ENCODE results near the gene FHDC1. TPM values are rescaled to one million over a fixed set of nuclear protein-coding genes. Genes with fewer than 3 reads are reported as not detected.

Gene FHDC1
- total and polyA plus RNA-seq, 10 of the 15 experiments (the other 5 are each of a cell fraction or from before 2014, with no cell fraction given): 0.04 to 0.12 (median 0.06) TPM; not detected in 3

DNA sequence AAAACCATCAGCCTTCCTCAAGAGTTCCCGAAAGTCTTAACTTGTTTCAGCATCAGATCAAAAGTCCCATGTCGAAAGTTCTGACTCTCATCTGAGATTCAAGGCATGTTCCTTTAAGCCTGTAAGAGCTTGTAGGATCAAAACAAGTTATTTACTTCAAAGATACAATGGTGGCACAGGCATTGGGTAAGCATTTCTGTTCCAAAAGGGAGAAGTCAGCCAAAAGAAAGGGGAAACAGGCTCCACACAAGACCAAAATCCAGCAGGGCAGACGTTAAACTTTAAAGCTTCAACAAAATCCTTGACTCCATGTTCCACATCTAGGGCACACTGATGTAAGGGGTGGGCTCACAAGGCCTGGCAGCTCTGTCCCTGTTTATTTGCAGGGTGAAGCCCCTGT, 91.7 kb downstream of the FHDC1 start:
- no peak for DNase-seq (ENCODE audit: low read depth, low spot score)
- in situ Hi-C loops (cut with MboI) (no loop called here), intact Hi-C loops (cut with micrococcal nuclease; ENCODE audit: unreplicated experiment) (no loop called here)
- TF ChIP-seq SIN3A (IDR thresholded peaks at IDR 0.05; ENCODE audit: low read depth, low read length) (no peak), RBBP5 (conservative IDR thresholded peaks at IDR 0.05) (no peak), IRF4 (IDR thresholded peaks at IDR 0.05; ENCODE audit: low read depth, low read length) (no peak), TBL1XR1 (IDR thresholded peaks at IDR 0.05; ENCODE audit: low read depth, low read length) (no peak), CEBPB (IDR thresholded peaks at IDR 0.05; ENCODE audit: borderline replicate concordance in 1 of 2, low read depth in 2 of 2, low read length in 2 of 2) (no peak), RFX5 (IDR thresholded peaks at IDR 0.05; ENCODE audit: low read depth, low read length) (no peak)
- Histone ChIP-seq H3K27ac (ENCODE audit: control insufficient read depth, insufficient read depth) (no peak overlapping the region), H3K9me3 (replicated peaks; ENCODE audit: control insufficient read depth, insufficient read depth, low read length) (no peaks in the 10 kb centered on the region; the same call in 1 of the 3 replicates), H3K4me3 (no peak overlapping the region), H3K4me2 (ENCODE audit: control insufficient read depth, insufficient read depth) (no peak overlapping the region), H3K27me3 (replicated peaks in 1 of 2; ENCODE audit: control insufficient read depth in 2 of 2, insufficient read depth in 2 of 2, low read length in 1 of 2) (no peaks in the 10 kb centered on the region), H3K36me3 (ENCODE audit: control insufficient read depth in 2 of 2, insufficient read depth in 2 of 2, low read length in 1 of 2) (no peaks in the 10 kb centered on the region), H3K4me1 (ENCODE audit: control insufficient read depth, insufficient read depth, low read length) (0 out of 2 replicates have a peak, but pooled peaks cover 5% of the 10 kb centered on the region), H2AFZ (ENCODE audit: control insufficient read depth, low read depth, low read length) (no peak overlapping the region), H4K20me1 (ENCODE audit: control insufficient read depth, insufficient read depth) (no peaks in the 10 kb centered on the region), H3K79me2 (ENCODE audit: control insufficient read depth, insufficient read depth, low read length) (no peaks in the 10 kb centered on the region), H3K9ac (ENCODE audit: control insufficient read depth, insufficient read depth, low read length) (no peak overlapping the region)
- ATAC-seq: no peak
- 30% methylated on average over 3 of the region's 3 CpGs for WGBS (ENCODE audit: insufficient coverage, insufficient replicate concordance, low lambda C conversion rate, missing lambda C conversion rate)
- ChIA-PET POLR2A (no interaction called here), RAD21 (ENCODE audit: unreplicated experiment) (no interaction called here), SMC1A (ENCODE audit: uncharacterized antibody, unreplicated experiment) (no interaction called here), CTCF (no interaction called here)
- FAIRE-seq: no peak
- no TSS peak for BruUV-seq (replicated peaks)

DNA sequence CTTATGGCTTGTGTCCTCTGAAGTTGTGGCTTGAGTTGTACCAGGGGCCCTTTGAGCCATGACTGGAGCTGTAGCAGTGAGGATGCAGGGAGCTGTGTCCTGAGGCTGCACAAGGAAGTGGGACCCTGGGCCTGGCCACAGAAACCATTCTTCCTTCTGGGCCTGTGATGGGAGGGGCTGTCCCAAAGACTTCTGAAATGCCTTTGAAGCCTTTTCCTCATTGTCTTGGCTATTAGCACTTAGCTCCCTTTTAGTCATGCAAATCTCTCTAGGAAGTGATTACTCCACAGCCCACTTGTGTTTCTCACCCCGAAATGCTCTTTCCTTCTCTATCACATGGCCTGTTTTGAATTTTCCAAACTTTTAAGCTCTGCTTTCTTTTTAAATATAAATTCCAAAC, 92.4 kb downstream of the FHDC1 start:
- no peak overlapping the region for H2AFZ ChIP-seq (ENCODE audit: control insufficient read depth, low read depth, low read length)
- H3K9me3 ChIP-seq (replicated peaks; ENCODE audit: control insufficient read depth, insufficient read depth, low read length): no peaks in the 10 kb centered on the region; the same call in 1 of the 3 replicates
- no peak overlapping the region for H3K9ac ChIP-seq (ENCODE audit: control insufficient read depth, insufficient read depth, low read length)
- RAD21 ChIA-PET (ENCODE audit: unreplicated experiment): no interaction called here
- H3K4me3 ChIP-seq: no peak overlapping the region
- POLR2A ChIA-PET: no interaction called here
- H4K20me1 ChIP-seq (ENCODE audit: control insufficient read depth, insufficient read depth): no peaks in the 10 kb centered on the region
- no TSS peak for BruUV-seq (replicated peaks)
- H3K36me3 ChIP-seq (ENCODE audit: control insufficient read depth in 2 of 2, insufficient read depth in 2 of 2, low read length in 1 of 2): no peaks in the 10 kb centered on the region
- CTCF ChIA-PET: no interaction called here
- no peaks in the 10 kb centered on the region for H3K79me2 ChIP-seq (ENCODE audit: control insufficient read depth, insufficient read depth, low read length)
- no peak for FAIRE-seq
- WGBS (ENCODE audit: insufficient coverage, insufficient replicate concordance, low lambda C conversion rate, missing lambda C conversion rate): 7% methylated on average over 1 of the region's 1 CpG
- no peak for DNase-seq (ENCODE audit: low read depth, low spot score)
- in situ Hi-C loops (cut with MboI): no loop called here
- intact Hi-C loops (cut with micrococcal nuclease; ENCODE audit: unreplicated experiment): no loop called here
- no peak overlapping the region for H3K4me2 ChIP-seq (ENCODE audit: control insufficient read depth, insufficient read depth)
- H3K27me3 ChIP-seq (replicated peaks in 1 of 2; ENCODE audit: control insufficient read depth in 2 of 2, insufficient read depth in 2 of 2, low read length in 1 of 2): no peaks in the 10 kb centered on the region
- no peak overlapping the region for H3K27ac ChIP-seq (ENCODE audit: control insufficient read depth, insufficient read depth)
- no peak for ATAC-seq
- TF ChIP-seq MYC (IDR thresholded peaks at IDR 0.05; ENCODE audit: insufficient read depth, insufficient read length, insufficient replicate concordance, low read length, severe bottlenecking) (no peak), IKZF1 (conservative IDR thresholded peaks at IDR 0.05) (no peak), ATF3 (IDR thresholded peaks at IDR 0.05; ENCODE audit: borderline replicate concordance, extremely low read depth, low read depth, low read length) (no peak), HDGF (IDR thresholded peaks at IDR 0.05) (no peak)
- SMC1A ChIA-PET (ENCODE audit: uncharacterized antibody, unreplicated experiment): interaction anchor here (0.5 kb wide), 1 partner anchor 114 kb away, joined by 3 read pairs; no protein-coding TSS in a partner anchor
- H3K4me1 ChIP-seq (ENCODE audit: control insufficient read depth, insufficient read depth, low read length): 0 out of 2 replicates have a peak, but pooled peaks cover 4% of the 10 kb centered on the region

Other genes starting within 250 kb of the FHDC1 start
- 0.54 and 0.56 TPM in 2 replicates for gene TIGD4, start 156.6 kb upstream of the FHDC1 start, total RNA-seq (2014; rRNA removed)
- gene TIGD4, start 156.6 kb upstream of the FHDC1 start, total RNA-seq (2014; rRNA removed; fragmentation: Illumina TruSeq; extraction: Trizol): 0.76 and 0.97 TPM in 2 replicates
- 0.45 and 0.46 TPM in 2 replicates for gene TIGD4, start 156.6 kb upstream of the FHDC1 start, total RNA-seq (2021)
- 0.20 and 0.39 TPM in 2 replicates for gene TIGD4, start 156.6 kb upstream of the FHDC1 start, polyA plus RNA-seq (2011; rRNA removed)
- gene TIGD4, start 156.6 kb upstream of the FHDC1 start, polyA plus RNA-seq (2014; fragmentation: Illumina TruSeq; extraction: Trizol): 0.41 and 0.63 TPM in 2 replicates
- under 1 TPM; 0.24 to 0.31 TPM for gene TIGD4, start 156.6 kb upstream of the FHDC1 start, polyA plus RNA-seq (2014; fragmentation: Nextera tagmentation; extraction: Ambion mirVana)
- gene TIGD4, start 156.6 kb upstream of the FHDC1 start, polyA plus RNA-seq (2014; rRNA removed): 0.50 and 0.53 TPM in 2 replicates
- gene TIGD4, start 156.6 kb upstream of the FHDC1 start, polyA plus RNA-seq (2016; fragmentation: Nextera tagmentation; extraction: Ambion mirVana): 1 to 10 TPM in 1 of 2 experiments, under 1 TPM in 1; 0.46 to 1.6 TPM
- 17.1 and 22.1 TPM in 2 replicates for gene ARFIP1, start 156.4 kb upstream of the FHDC1 start, total RNA-seq (2014; rRNA removed)
- 17.9 and 19.8 TPM in 2 replicates for gene ARFIP1, start 156.4 kb upstream of the FHDC1 start, total RNA-seq (2014; rRNA removed; fragmentation: Illumina TruSeq; extraction: Trizol)
- 12.8 TPM in 2 replicates for gene ARFIP1, start 156.4 kb upstream of the FHDC1 start, total RNA-seq (2021)
- 21.7 and 36.3 TPM in 2 replicates for gene ARFIP1, start 156.4 kb upstream of the FHDC1 start, polyA plus RNA-seq (2011; rRNA removed)
- gene ARFIP1, start 156.4 kb upstream of the FHDC1 start, polyA plus RNA-seq (2014; fragmentation: Illumina TruSeq; extraction: Trizol): 13.8 and 16.9 TPM in 2 replicates
- gene ARFIP1, start 156.4 kb upstream of the FHDC1 start, polyA plus RNA-seq (2014; fragmentation: Nextera tagmentation; extraction: Ambion mirVana): 10 to 100 TPM in 1 of 2 experiments, 1 to 10 TPM in 1; 9.5 to 11.0 TPM
- 10.5 and 11.5 TPM in 2 replicates for gene ARFIP1, start 156.4 kb upstream of the FHDC1 start, polyA plus RNA-seq (2014; rRNA removed)
- 10 to 100 TPM; 18.3 to 18.9 TPM for gene ARFIP1, start 156.4 kb upstream of the FHDC1 start, polyA plus RNA-seq (2016; fragmentation: Nextera tagmentation; extraction: Ambion mirVana)